A673 (cell line): ENCODE measurements around the gene ALG5.

ENCODE experiments used
- CTCF ChIP-seq: fragments of 300-800, 200-600 bp; sonication (generic); conservative IDR thresholded peaks from 2 replicates; pipeline ENCODE4 v1.5.1; 2017; ENCODE audit warnings: low read depth, mild to moderate bottlenecking, antibody characterized with exemption, low read length, moderate library complexity, mixed read lengths
- EZH2 ChIP-seq: fragments of 200-600 bp; sonication (generic); IDR thresholded peaks from 2 replicates; pipeline ENCODE4 v1.6.1; 2017; ENCODE audit warnings: borderline replicate concordance, low read depth, mild to moderate bottlenecking, mixed read lengths, antibody characterized with exemption, low read length; ENCODE audit not compliant: poor library complexity, severe bottlenecking

- no peak for TF ChIP-seq CTCF
- no peak for TF ChIP-seq EZH2
Observed at GRCh38 chr13:36903925-36904595, 95.1 kb downstream of the ALG5 start.
